ENCODE data around the gene GPD1.
A peak's percentile ranks its signal among the peaks of the same experiment; 100 is the strongest.

Gene GPD1

GRCh38 chr12:50103767-50104321 is at the start of gene GPD1:
GPD1 (plus strand) TSS chr12:50104008; CDS start chr12:50104051, 43 bp downstream.
- no peak for DNase-seq

DNA sequence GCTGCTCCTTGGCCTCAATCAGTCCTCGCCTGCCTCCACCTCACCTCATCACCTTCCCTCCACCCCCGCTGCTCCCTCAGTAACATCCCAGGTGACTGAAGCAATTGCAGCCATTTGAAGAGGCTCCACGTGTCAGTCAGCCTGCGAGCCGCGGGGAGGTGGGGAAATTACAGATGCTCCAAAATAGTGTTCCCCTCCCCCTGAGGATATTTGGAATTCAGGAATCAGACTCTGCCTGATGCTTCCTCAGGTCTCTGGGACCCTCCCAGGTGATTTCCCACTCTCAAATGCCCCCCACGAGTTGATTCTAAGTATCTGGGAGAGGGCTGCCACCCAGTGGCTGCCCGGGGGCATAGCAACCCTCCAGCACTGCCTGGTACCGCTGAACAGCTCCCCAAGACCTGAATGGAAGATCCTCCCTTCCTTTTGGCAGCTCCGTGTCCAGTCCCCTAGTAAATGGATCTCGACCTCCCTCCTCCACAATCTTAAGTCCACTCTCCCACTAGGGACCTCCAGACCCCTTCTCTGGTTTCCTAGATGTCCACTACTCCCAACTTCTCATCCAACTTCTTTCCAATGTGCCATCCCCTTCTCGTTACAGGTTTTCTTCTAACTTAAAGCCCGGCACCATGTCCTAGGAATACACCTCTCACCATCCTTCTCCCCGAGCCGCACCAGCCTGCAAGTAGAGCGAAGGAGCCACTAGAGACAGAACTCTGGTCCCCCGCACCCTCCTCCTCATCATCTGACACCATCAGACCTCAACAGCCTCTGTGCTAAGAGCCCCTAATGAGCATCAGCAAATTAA is 47.8 kb upstream of the GPD1 start:
- peak; percentile 58 for DNase-seq

DNA sequence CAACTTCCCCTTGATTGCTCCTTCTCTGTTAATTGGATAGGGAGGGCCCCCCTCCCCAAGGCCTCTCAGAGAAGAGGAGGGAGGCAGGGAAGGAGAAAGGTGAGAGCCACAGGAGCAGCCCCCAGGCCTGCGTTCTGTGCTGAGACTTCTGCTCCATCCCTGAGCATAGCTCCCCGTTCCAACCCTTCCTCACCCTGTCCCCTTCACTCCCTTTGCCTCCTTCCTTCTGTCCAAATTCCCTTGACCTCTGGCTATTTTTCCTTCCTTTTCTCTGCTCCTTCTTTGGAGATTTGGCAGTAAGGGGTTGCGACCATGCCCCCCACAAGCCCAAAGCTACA is 47.2 kb upstream of the GPD1 start:
- DNase-seq = no peak

GRCh38 chr12:50057000-50057841 is 46.6 kb upstream of the GPD1 start, which contains the start of gene ASIC1:
ASIC1 (plus strand) TSS chr12:50057596; CDS start chr12:50058767, 1,171 bp downstream.
- peak; percentile 36 for DNase-seq

DNA sequence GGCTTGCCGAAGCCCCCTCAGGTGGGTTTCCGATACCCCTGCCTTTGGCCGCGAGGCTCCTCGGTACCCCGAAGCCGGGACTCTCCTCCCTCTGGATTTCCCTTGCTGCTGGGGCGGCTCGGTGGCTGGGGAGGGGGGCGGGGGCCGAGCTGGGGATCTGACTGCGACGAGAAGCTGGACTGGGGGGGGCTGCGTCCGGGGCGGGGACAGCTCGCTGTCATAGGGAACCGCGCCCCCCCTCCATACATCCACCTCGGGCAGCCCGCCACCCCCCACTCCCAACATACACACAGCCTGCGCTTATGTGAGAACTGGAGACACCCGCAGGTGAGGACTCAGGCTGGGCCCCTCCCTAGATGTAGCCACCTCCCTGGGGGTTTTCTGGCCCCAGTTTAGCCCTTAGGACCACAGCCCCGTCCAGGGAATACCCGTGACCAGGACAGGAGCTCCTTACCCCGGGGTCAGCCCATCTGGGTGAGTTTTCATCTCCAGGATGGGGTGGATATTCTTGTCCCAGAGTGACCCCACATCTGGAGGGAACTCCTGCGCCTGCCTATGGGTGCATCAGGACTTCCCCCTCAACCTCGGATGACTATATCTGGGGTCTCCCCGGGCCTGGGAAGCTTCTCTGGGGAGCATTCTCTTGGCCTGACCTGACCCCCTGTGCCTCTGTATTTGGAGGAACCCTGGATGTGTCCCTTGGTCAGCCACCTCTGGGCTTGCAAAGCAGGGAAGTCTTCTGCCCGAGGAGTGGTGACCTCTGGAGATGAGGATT is 45.7 kb upstream of the GPD1 start:
- no peak for DNase-seq

GRCh38 chr12:50058743-50059312 is 45.0 kb upstream of the GPD1 start:
- no peak for DNase-seq

DNA sequence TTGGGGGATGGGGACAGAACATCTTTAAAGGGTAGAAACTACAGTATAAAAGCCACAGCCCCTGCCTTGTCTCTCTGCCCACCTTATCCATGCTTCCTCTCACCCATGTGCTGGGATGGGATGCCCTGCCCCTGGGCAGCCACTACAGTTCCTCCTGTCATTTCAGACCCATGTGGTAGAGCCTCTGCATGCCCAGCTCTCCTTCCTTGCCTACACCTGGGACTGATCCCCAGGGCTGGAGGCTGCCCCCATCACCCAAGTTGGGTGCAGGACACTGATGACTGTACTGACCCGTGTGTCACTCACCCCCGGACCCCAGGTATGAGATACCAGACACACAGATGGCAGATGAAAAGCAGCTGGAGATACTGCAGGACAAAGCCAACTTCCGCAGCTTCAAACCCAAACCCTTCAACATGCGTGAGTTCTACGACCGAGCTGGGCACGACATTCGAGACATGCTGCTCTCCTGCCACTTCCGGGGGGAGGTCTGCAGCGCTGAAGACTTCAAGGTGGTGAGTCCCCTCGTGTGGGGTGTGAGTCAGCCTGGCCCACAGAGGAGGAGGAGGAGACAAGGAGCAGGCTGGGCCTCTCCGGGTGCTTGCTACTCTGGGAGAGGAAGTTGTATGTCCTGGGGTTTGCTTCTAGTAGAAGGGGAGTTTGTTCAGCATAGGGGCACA is 44.2 kb upstream of the GPD1 start:
- no peak for DNase-seq

DNA sequence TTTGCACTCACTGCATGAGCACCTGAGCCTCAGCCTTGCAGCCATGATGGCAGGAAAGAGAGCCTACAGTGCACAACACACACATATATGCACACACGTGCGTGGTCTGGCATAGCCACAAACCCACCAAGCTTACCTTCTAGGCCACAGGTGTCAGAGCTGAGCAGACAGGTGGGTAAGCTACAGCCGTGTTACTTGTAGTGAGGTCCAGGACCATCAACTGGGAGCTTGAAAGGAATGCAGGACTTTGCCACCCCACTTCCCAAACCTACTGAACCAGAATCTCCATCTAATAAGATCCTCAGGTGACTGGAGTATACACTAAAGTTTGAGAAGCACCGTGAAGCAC is 43.7 kb upstream of the GPD1 start:
- no peak for DNase-seq

- no peak for DNase-seq
Observed at GRCh38 chr12:50061171-50061570, 42.6 kb upstream of the GPD1 start.

GRCh38 chr12:50061946-50062686 is 41.7 kb upstream of the GPD1 start:
- DNase-seq = no peak

DNA sequence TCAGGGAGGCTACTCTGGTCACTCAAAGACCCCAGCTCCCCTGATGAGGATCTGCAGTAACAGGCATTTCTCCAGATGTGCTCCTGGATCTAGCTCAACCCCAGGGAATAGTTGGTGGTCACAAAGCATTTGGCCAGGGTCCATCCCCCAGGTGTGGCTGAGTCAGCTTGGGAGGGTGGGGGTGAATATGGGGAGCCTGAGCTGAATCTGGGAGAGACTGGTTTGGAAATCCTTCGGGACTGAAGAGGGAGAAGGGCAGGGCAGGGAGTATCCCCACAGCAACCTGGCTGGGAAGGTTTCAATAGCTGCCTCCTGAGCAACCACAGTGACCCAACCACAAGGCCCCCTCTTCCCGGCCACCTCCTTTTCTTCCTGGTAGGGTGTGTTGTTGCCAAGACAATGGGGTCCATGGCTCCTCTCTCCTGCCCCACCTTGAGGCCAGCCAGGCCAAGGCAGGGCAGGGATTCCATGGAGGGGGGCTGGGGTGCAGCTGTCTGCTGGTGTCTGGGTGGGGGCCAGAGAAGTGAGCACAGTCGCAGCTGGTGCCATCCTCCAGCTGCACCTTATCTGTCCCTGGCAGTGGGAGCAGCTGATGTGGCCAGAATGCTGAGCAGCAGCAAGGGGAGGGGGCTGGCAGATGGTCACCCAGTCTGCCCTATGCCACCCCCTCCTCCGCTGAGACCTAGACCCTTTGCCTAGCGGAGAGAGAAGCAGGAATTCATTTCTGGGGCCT is 40.9 kb upstream of the GPD1 start:
- DNase-seq = no peak

GRCh38 chr12:50065726-50066310 is 38.0 kb upstream of the GPD1 start:
- DNase-seq = no peak

- DNase-seq = no peak
Observed at GRCh38 chr12:50066402-50066801, 37.4 kb upstream of the GPD1 start.

- DNase-seq = no peak
Observed at GRCh38 chr12:50069069-50069468, 34.7 kb upstream of the GPD1 start.

GRCh38 chr12:50069539-50069938 is 34.3 kb upstream of the GPD1 start:
- DNase-seq = no peak

DNA sequence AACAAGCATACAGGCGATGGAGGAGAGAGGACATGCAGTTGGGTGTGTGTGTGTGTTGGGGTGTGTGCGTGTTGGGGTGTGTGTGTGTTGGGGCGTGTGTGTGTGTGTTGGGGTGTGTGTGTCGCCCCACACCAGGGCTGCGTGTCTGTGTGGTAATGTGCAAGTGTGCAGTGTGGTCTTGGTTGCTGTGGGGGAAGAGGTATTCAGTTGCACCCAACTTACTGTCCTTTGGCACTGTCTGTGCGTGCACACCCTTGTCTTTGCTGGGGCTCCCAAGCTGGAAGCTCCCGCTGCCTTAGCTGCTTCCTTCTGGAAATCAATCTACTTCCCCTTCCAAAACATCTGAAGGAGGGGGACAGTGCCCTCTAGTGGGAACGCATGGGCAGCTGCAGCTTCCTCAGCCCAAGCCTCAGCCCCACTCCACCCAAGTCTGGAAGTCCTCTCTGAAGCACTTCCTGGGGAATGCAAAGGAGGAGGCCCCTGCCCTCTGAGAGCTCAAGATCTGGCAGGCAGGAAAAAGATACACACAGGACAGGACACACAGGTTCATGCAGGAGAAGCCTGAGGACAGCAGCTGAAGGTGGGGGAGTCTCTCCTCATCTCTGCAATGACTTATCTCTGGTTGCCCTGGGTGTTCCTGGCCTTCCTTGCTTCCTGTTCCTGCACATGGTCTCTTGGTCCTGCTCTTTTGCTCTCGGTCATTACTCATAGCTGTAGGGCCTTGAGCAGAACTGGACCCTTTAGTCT is 33.3 kb upstream of the GPD1 start:
- peak; percentile 64 for DNase-seq

- DNase-seq = no peak
Observed at GRCh38 chr12:50072198-50072907, 31.5 kb upstream of the GPD1 start.

GRCh38 chr12:50073206-50073605 is 30.6 kb upstream of the GPD1 start:
- no peak for DNase-seq

GRCh38 chr12:50073712-50074111 is 30.1 kb upstream of the GPD1 start:
- no peak for DNase-seq

All from CD4-positive, alpha-beta T cell treated with Interleukin-21 for 1 hour (primary cell).